Natural killer cell (primary cell): ENCODE measurements around the gene PDLIM1. TPM values are rescaled to one million over a fixed set of nuclear protein-coding genes. Genes with fewer than 3 reads are reported as not detected.

Experiments
- ATAC-seq, 3 donors: fragments of 150-1000 bp in 2 of 3; fragments of 200-7000 bp in 1 of 3; cut with Tn5 transposase; 1 replicate in 1 of 3; 2 replicates in 2 of 3; pipeline ENCODE4 v1.10.0; 2021; ENCODE audit warnings: mild to moderate bottlenecking in 2 of 3, moderate library complexity in 2 of 3
- DNase-seq, 2 donors: peaks; one replicate each; pipeline versions ENCODE4 v3.0.0 to v3.0.0-alpha.2; 2013 to 2021; ENCODE audit warnings: mixed read lengths in 1 of 2
- H3K27ac ChIP-seq: one replicate; pipeline ENCODE4 v1.5.1; 2013; ENCODE audit warnings: mild to moderate bottlenecking, low read length
- H3K27me3 ChIP-seq: one replicate; pipeline ENCODE4 v1.6.1; 2013; ENCODE audit warnings: low read length; ENCODE audit not compliant: control insufficient read depth, insufficient read depth
- H3K36me3 ChIP-seq: one replicate; pipeline ENCODE4 v1.6.1; 2013; ENCODE audit warnings: low read length; ENCODE audit not compliant: control insufficient read depth, insufficient read depth
- H3K4me1 ChIP-seq: one replicate; pipeline ENCODE4 v1.6.1; 2013; ENCODE audit warnings: low read length; ENCODE audit not compliant: control insufficient read depth, insufficient read depth
- H3K4me3 ChIP-seq: one replicate; pipeline ENCODE4 v1.5.1; 2013; ENCODE audit warnings: low read length
- H3K9me3 ChIP-seq: one replicate; pipeline ENCODE4 v1.6.1; 2013; ENCODE audit warnings: low read length; ENCODE audit not compliant: control insufficient read depth, insufficient read depth
- H3K27ac Mint-ChIP-seq, 2 donors: one replicate each; pipeline ENCODE4 v1.8.0; 2022; ENCODE audit warnings: mild to moderate bottlenecking in 2 of 2, mixed read lengths in 2 of 2, moderate library complexity in 1 of 2
- H3K27me3 Mint-ChIP-seq, 2 donors: one replicate each; pipeline ENCODE4 v1.8.0; 2022; ENCODE audit warnings: low read depth in 2 of 2, mixed read lengths in 2 of 2
- H3K36me3 Mint-ChIP-seq: one replicate; pipeline ENCODE4 v1.8.0; 2022; ENCODE audit warnings: mixed read lengths
- H3K4me1 Mint-ChIP-seq, 2 donors: one replicate each; pipeline ENCODE4 v1.8.0; 2022; ENCODE audit warnings: mixed read lengths in 2 of 2
- H3K4me3 Mint-ChIP-seq: one replicate; pipeline ENCODE4 v1.8.0; 2022; ENCODE audit warnings: mild to moderate bottlenecking, moderate library complexity, mixed read lengths
- H3K9me3 Mint-ChIP-seq, 2 donors: one replicate each; pipeline ENCODE4 v1.8.0; 2022; ENCODE audit warnings: mixed read lengths in 2 of 2
- CTCF ChIP-seq: fragments of 200-600 bp; IDR thresholded peaks from one replicate; pipeline ENCODE4 v1.8.0; 2022; ENCODE audit warnings: antibody characterized with exemption
- WGBS: methylation state at CpG from one replicate; pipeline ENCODE4 v1.1.7; 2013; ENCODE audit warnings: missing lambda C conversion rate; ENCODE audit not compliant: insufficient coverage; 5-methylcytosine and 5-hydroxymethylcytosine counted together
- intact Hi-C: fragments of 100-400 bp; cut with micrococcal nuclease; formaldehyde crosslinking; loops from one replicate; pipeline ENCODE4 v1.14.2; 2022
- total RNA-seq, 4 donors: library from RNA; stranded (reverse); fragments of 120-200 nt in 1 of 4; gene quantifications; one replicate each; pipeline versions ENCODE4 v1.2.3 to v1.2.4, GENCODE V29; 2013 to 2022

PDLIM1 gene
- 10 to 100 TPM in 2 of 3 donors, 1 to 10 TPM in 1; 7.1 to 25.2 (median 24.5) TPM for total RNA-seq
- 29.5 TPM for total RNA-seq (2013)

- Mint-ChIP-seq H3K36me3 (no peaks in the 10 kb centered on the region), H3K27me3 (peaks cover 0 to 38% of the 10 kb centered on the region in 2 donors), H3K4me3 (peak within 1 kb of the TSS; percentile 91), H3K4me1 (peaks cover 28 to 32% of the 10 kb centered on the region in 2 donors), H3K9me3 (no peaks in the 10 kb centered on the region), H3K27ac (no peak within 1 kb of the TSS)
- Histone ChIP-seq H3K36me3 (no peaks in the 10 kb centered on the region), H3K4me1 (peaks cover 45% of the 10 kb centered on the region), H3K9me3 (no peaks in the 10 kb centered on the region), H3K27ac (peak within 1 kb of the TSS; percentile 63), H3K27me3 (no peaks in the 10 kb centered on the region), H3K4me3 (peak within 1 kb of the TSS; percentile 72)
- ATAC-seq (peak; percentile 75 to 85 (median 82)), DNase-seq (peak; percentile 30 to 59)
- TF ChIP-seq CTCF: no peak
- intact Hi-C loops: no loop called here
- WGBS: under 1% methylated on average over 119 of the region's 119 CpGs
Observed at GRCh38 chr10:95290461-95291364, at the start of gene PDLIM1. Gene PDLIM1 (minus strand): TSS chr10:95291003. CDS start chr10:95290915, 88 bp downstream.

- no peaks in the 10 kb centered on the region for H3K9me3 Mint-ChIP-seq
- no peaks in the 10 kb centered on the region for H3K27me3 Mint-ChIP-seq
- ATAC-seq (no peak), DNase-seq (no peak)
- no peak overlapping the region for H3K27ac Mint-ChIP-seq
- intact Hi-C loops: no loop called here
- no peak for TF ChIP-seq CTCF
- H3K36me3 Mint-ChIP-seq: no peaks in the 10 kb centered on the region
- Histone ChIP-seq H3K4me3 (no peak overlapping the region), H3K27me3 (no peaks in the 10 kb centered on the region), H3K27ac (no peak overlapping the region), H3K36me3 (no peaks in the 10 kb centered on the region), H3K9me3 (no peaks in the 10 kb centered on the region), H3K4me1 (no peaks in the 10 kb centered on the region)
- H3K4me1 Mint-ChIP-seq: no peaks in the 10 kb centered on the region
- no peak overlapping the region for H3K4me3 Mint-ChIP-seq
- 100% methylated on average over 1 of the region's 1 CpG for WGBS
Observed at GRCh38 chr10:95339863-95340262, 49.1 kb upstream of the PDLIM1 start.

GRCh38 chr10:95337423-95338160 is 46.8 kb upstream of the PDLIM1 start:
- no peak for ATAC-seq
- WGBS: 93% methylated on average over 10 of the region's 10 CpGs
- no peak for DNase-seq
- no peaks in the 10 kb centered on the region for H3K36me3 ChIP-seq
- TF ChIP-seq CTCF: no peak
- H3K9me3 ChIP-seq: no peaks in the 10 kb centered on the region
- H3K4me3 ChIP-seq: no peak overlapping the region
- Mint-ChIP-seq H3K27ac (no peak overlapping the region), H3K4me3 (no peak overlapping the region), H3K27me3 (no peaks in the 10 kb centered on the region), H3K4me1 (no peaks in the 10 kb centered on the region), H3K36me3 (no peaks in the 10 kb centered on the region), H3K9me3 (no peaks in the 10 kb centered on the region)
- H3K27me3 ChIP-seq: no peaks in the 10 kb centered on the region
- intact Hi-C loops: no loop called here
- no peaks in the 10 kb centered on the region for H3K4me1 ChIP-seq
- H3K27ac ChIP-seq: no peak overlapping the region
